ENCODE results near the gene UQCC5.

The UQCC5 gene

GRCh38 chr3:52534281-52535183, 1.9 kb upstream of the UQCC5 start:
- DNase-seq (ENCODE audit: low spot score), result no peak

- DNase-seq (ENCODE audit: low spot score), result no peak
Observed at GRCh38 chr3:52535411-52536111, 844 bp upstream of the UQCC5 start.

GRCh38 chr3:52536112-52536368, 365 bp upstream of the UQCC5 start:
- DNase-seq (ENCODE audit: low spot score), result no peak

GRCh38 chr3:52537165-52537620, 788 bp downstream of the UQCC5 start:
- no peak for DNase-seq (ENCODE audit: low spot score)

- no peak for DNase-seq (ENCODE audit: low spot score)
Observed at GRCh38 chr3:52537726-52538421, 1.5 kb downstream of the UQCC5 start.

GRCh38 chr3:52539010-52539653, 2.7 kb downstream of the UQCC5 start:
- DNase-seq (ENCODE audit: low spot score), result no peak

GRCh38 chr3:52541050-52541449, 4.6 kb downstream of the UQCC5 start:
- no peak for DNase-seq (ENCODE audit: low spot score)

GRCh38 chr3:52544937-52545336, 8.5 kb downstream of the UQCC5 start:
- no peak for DNase-seq (ENCODE audit: low spot score)

- peak; percentile 49 for DNase-seq (ENCODE audit: low spot score)
Observed at GRCh38 chr3:52546111-52546901, 9.9 kb downstream of the UQCC5 start.

GRCh38 chr3:52547143-52547542, 10.7 kb downstream of the UQCC5 start:
- no peak for DNase-seq (ENCODE audit: low spot score)

- peak; percentile 78 for DNase-seq (ENCODE audit: low spot score)
Observed at GRCh38 chr3:52551118-52551517, 14.7 kb downstream of the UQCC5 start.

- no peak for DNase-seq (ENCODE audit: low spot score)
Observed at GRCh38 chr3:52552089-52552488, 15.7 kb downstream of the UQCC5 start.

GRCh38 chr3:52554026-52554755, 17.8 kb downstream of the UQCC5 start:
- DNase-seq (ENCODE audit: low spot score), result no peak

GRCh38 chr3:52555056-52555455, 18.7 kb downstream of the UQCC5 start:
- no peak for DNase-seq (ENCODE audit: low spot score)

GRCh38 chr3:52557011-52557960, 20.9 kb downstream of the UQCC5 start:
- peak; percentile 60 for DNase-seq (ENCODE audit: low spot score)

GRCh38 chr3:52558436-52558835, 22.0 kb downstream of the UQCC5 start:
- no peak for DNase-seq (ENCODE audit: low spot score)

- DNase-seq (ENCODE audit: low spot score), result no peak
Observed at GRCh38 chr3:52561028-52561747, 24.8 kb downstream of the UQCC5 start.

- no peak for DNase-seq (ENCODE audit: low spot score)
Observed at GRCh38 chr3:52563984-52564383, 27.6 kb downstream of the UQCC5 start.

- no peak for DNase-seq (ENCODE audit: low spot score)
Observed at GRCh38 chr3:52568069-52568468, 31.7 kb downstream of the UQCC5 start.

Data from pons (tissue), 1 donor.